ENCODE data around the gene SOS1. TPM values are rescaled to one million over a fixed set of nuclear protein-coding genes. Genes with fewer than 3 reads are reported as not detected.

The SOS1 gene
- total and polyA plus RNA-seq, 2 donors (not counting 3 experiments of a cell fraction or from before 2014, with no cell fraction given) = 22.2 to 32.5 TPM

DNA sequence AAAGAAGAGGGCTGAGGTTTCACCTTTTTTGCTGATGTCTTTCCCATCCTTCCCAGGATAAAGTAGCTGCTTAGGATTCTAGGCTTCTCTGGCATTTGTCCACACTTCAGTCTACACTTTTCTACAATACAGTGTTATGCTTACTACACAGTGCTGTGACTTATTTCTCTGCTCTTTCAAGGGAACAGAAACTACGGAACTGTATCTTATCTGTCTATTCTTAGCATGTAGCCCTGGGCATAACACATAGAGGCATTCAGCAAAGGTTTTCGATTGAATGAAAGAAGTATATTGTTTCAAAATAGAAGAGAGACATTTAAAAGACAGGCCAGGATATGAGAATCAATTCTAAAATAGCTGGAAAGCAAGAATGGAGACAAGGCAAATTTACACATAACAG is 120.3 kb downstream of the SOS1 start:
- no TSS peak for BruUV-seq (replicated peaks)
- Histone ChIP-seq H3K9me1 (replicated peaks; ENCODE audit: control insufficient read depth, extremely low read depth, insufficient read depth, low read length) (no peaks in the 10 kb centered on the region), H3K27ac (ENCODE audit: insufficient read depth, low read depth, low read length) (no peak overlapping the region), H3K4me1 (ENCODE audit: control insufficient read depth, extremely low read depth, insufficient read depth, low read length) (peaks cover 8% of the 10 kb centered on the region), H3K4me3 (replicated peaks in 1 of 3; ENCODE audit: insufficient read depth in 1 of 3, low read depth in 1 of 3, low read length in 3 of 3) (no peak overlapping the region), H3K9me3 (replicated peaks; ENCODE audit: control insufficient read depth, insufficient read depth, low read length) (no peaks in the 10 kb centered on the region), H3K27me3 (ENCODE audit: control insufficient read depth in 2 of 2, insufficient read depth in 2 of 2, low read length in 2 of 2) (no peaks in the 10 kb centered on the region), H3K4me2 (ENCODE audit: insufficient read depth, low read length) (no peak overlapping the region), H3K9ac (replicated peaks; ENCODE audit: extremely low read depth, insufficient read depth, low read length) (no peak overlapping the region), H2AFZ (ENCODE audit: low read depth, low read length) (no peak overlapping the region), H4K20me1 (replicated peaks; ENCODE audit: control insufficient read depth, extremely low read depth, insufficient read depth, low read length) (no peaks in the 10 kb centered on the region), H3K36me3 (ENCODE audit: control insufficient read depth in 2 of 2, extremely low read depth in 1 of 2, insufficient read depth in 2 of 2, low read length in 2 of 2) (peaks cover 3 to 4% of the 10 kb centered on the region in 2 experiments), H3K79me2 (ENCODE audit: control insufficient read depth, insufficient read depth, low read length) (no peaks in the 10 kb centered on the region)
- CTCF ChIA-PET = interaction anchor here (0.7 kb wide), 1 partner anchor 53 kb away, joined by 3 read pairs; no protein-coding TSS in a partner anchor
- DNase-seq (ENCODE audit: low read depth, low spot score) (no peak), FAIRE-seq (no peak)
- POLR2A ChIA-PET = no interaction called here
- intact Hi-C loops (cut with micrococcal nuclease) (no loop called here), dilution Hi-C loops (cut with MboI; ENCODE audit: extremely low pct_ligation_motif_present, low sequenced_read_pairs) (no loop called here)
- TF ChIP-seq FOS (IDR thresholded peaks at IDR 0.05; ENCODE audit: borderline replicate concordance, insufficient read depth, low read length) = no peak
- TF ChIP-seq MYC (IDR thresholded peaks at IDR 0.05; ENCODE audit: low read depth, low read length) = no peak
- TF ChIP-seq, protein P1, sequence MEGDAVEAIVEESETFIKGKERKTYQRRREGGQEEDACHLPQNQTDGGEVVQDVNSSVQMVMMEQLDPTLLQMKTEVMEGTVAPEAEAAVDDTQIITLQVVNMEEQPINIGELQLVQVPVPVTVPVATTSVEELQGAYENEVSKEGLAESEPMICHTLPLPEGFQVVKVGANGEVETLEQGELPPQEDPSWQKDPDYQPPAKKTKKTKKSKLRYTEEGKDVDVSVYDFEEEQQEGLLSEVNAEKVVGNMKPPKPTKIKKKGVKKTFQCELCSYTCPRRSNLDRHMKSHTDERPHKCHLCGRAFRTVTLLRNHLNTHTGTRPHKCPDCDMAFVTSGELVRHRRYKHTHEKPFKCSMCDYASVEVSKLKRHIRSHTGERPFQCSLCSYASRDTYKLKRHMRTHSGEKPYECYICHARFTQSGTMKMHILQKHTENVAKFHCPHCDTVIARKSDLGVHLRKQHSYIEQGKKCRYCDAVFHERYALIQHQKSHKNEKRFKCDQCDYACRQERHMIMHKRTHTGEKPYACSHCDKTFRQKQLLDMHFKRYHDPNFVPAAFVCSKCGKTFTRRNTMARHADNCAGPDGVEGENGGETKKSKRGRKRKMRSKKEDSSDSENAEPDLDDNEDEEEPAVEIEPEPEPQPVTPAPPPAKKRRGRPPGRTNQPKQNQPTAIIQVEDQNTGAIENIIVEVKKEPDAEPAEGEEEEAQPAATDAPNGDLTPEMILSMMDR (IDR thresholded peaks at IDR 0.05; ENCODE audit: extremely low read depth in 1 of 2, insufficient read depth in 1 of 2, low read depth in 1 of 2, low read length in 2 of 2) = no peak
- TF ChIP-seq EZH2 (IDR thresholded peaks at IDR 0.05; ENCODE audit: borderline replicate concordance, low read depth, low read length, severe bottlenecking) = no peak
- TF ChIP-seq POLR2AphosphoS5 (IDR thresholded peaks at IDR 0.05; ENCODE audit: insufficient read depth, low read depth, low read length) = no peak
- TF ChIP-seq, protein P2, sequence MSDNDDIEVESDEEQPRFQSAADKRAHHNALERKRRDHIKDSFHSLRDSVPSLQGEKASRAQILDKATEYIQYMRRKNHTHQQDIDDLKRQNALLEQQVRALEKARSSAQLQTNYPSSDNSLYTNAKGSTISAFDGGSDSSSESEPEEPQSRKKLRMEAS (IDR thresholded peaks at IDR 0.05; ENCODE audit: insufficient read depth, insufficient read length) = no peak
- no peak for TF ChIP-seq JUN (IDR thresholded peaks at IDR 0.05; ENCODE audit: borderline replicate concordance, insufficient read depth, insufficient read length, low read depth)
- no peak for TF ChIP-seq GATA2 (IDR thresholded peaks at IDR 0.05; ENCODE audit: insufficient read depth, insufficient read length, low read depth, low read length)
- TF ChIP-seq POLR2A (IDR thresholded peaks at IDR 0.05; ENCODE audit: low read depth, low read length) = no peak
